BJ (cell line): Measurements from ENCODE around the gene TMC3. TPM values are rescaled to one million over a fixed set of nuclear protein-coding genes. Genes with fewer than 3 reads are reported as not detected.
"Not testable (repeated sequence)": the region's sequence is repeated elsewhere in the genome, so short reads cannot be mapped to it uniquely, and the experiment has no call there.

Experiments
- CTCF ChIA-PET: fragments of 350-600 bp; formaldehyde crosslinking; extraction: SDS; loops from one replicate; lab custom pipeline; 2021; ENCODE audit warnings: antibody characterized with exemption, inconsistent platforms; lab: Yijun Ruan, JAX
- POLR2A ChIA-PET: fragments of 300-600 bp; sonication (Branson Sonifier 250); formaldehyde crosslinking; extraction: SDS; loops from one replicate; lab custom pipeline; 2021; ENCODE audit warnings: antibody characterized with exemption; lab: Charles Lee
- DNase-seq: peaks from one replicate; pipeline ENCODE4 v3.0.0-alpha.2; 2011; ENCODE audit warnings: low read depth
- H3K27me3 ChIP-seq: 2 replicates; pipeline ENCODE4 v1.6.0; 2011; ENCODE audit warnings: low read length; ENCODE audit not compliant: control insufficient read depth, insufficient read depth
- H3K36me3 ChIP-seq: 2 replicates; pipeline ENCODE4 v1.5.1; 2011; ENCODE audit warnings: low read length; ENCODE audit not compliant: control insufficient read depth, insufficient read depth
- H3K4me3 ChIP-seq: 2 replicates; pipeline ENCODE4 v1.5.1; 2011; ENCODE audit warnings: low read depth, mild to moderate bottlenecking, control low read depth, low read length
- CTCF ChIP-seq: IDR thresholded peaks from 2 replicates; pipeline ENCODE4 v1.5.1; 2011; ENCODE audit warnings: low read depth, mild to moderate bottlenecking, control low read depth, inconsistent platforms, low read length, moderate library complexity; ENCODE audit not compliant: insufficient read depth
- polyA minus RNA-seq: library from RNA; depleted of rRNA, polyadenylated mRNA; stranded (reverse); fragments of >200 nt; gene quantifications from 2 replicates; pipeline ENCODE4 v1.2.3, GENCODE V29; 2011; rRNA and poly(A)+ RNA removed
- polyA plus RNA-seq: library from polyadenylated mRNA; depleted of rRNA; stranded (reverse); fragments of >200 nt; gene quantifications from 2 replicates; pipeline ENCODE4 v1.2.3, GENCODE V29; 2011; rRNA removed

TMC3 gene
- polyA plus RNA-seq = not detected in 2 replicates
- not detected in 2 replicates for polyA minus RNA-seq

- no peak within 1 kb of the TSS for H3K4me3 ChIP-seq
- H3K27me3 ChIP-seq = 0 out of 2 replicates have a peak, but pooled peaks cover 3% of the 10 kb centered on the region
- TF ChIP-seq CTCF = no peak
- DNase-seq = no peak
- no peaks in the 10 kb centered on the region for H3K36me3 ChIP-seq
- ChIA-PET CTCF (interaction anchor here (0.6 kb wide), 1 partner anchor 16 kb away, joined by 3 read pairs; no protein-coding TSS in a partner anchor), POLR2A (no interaction called here)
These were observed at the start of gene TMC3 for GRCh38 chr15:81373775-81374395. TSS of gene TMC3 (minus strand) at chr15:81374213. CDS start at chr15:81374077, 136 bp downstream.

- ChIA-PET POLR2A (no interaction called here), CTCF (interaction anchor here (1.3 kb wide), 1 partner anchor 11 kb away, joined by 3 read pairs; no protein-coding TSS in a partner anchor)
- TF ChIP-seq CTCF = no peak
- no peak for DNase-seq
- H3K36me3 ChIP-seq = no peaks in the 10 kb centered on the region
- no peaks in the 10 kb centered on the region for H3K27me3 ChIP-seq
- no peak overlapping the region for H3K4me3 ChIP-seq
These were observed 47.4 kb upstream of the TMC3 start for GRCh38 chr15:81421461-81421860.

- CTCF ChIA-PET = no interaction called here
- POLR2A ChIA-PET = no interaction called here
- DNase-seq = no peak
These were observed 45.4 kb upstream of the TMC3 start for GRCh38 chr15:81419332-81419943.

GRCh38 chr15:81418891-81419290 is 44.9 kb upstream of the TMC3 start:
- H3K27me3 ChIP-seq = no peaks in the 10 kb centered on the region
- DNase-seq = no peak
- no peak overlapping the region for H3K4me3 ChIP-seq
- TF ChIP-seq CTCF = no peak
- POLR2A ChIA-PET = no interaction called here
- CTCF ChIA-PET = no interaction called here
- no peaks in the 10 kb centered on the region for H3K36me3 ChIP-seq

More at GRCh38 chr15:81419332-81419943, 45.4 kb upstream of the TMC3 start:
- no peak for TF ChIP-seq CTCF
- H3K27me3 ChIP-seq = no peaks in the 10 kb centered on the region
- H3K4me3 ChIP-seq = no peak overlapping the region
- no peaks in the 10 kb centered on the region for H3K36me3 ChIP-seq

- Histone ChIP-seq H3K27me3 (no peaks in the 10 kb centered on the region), H3K36me3 (no peaks in the 10 kb centered on the region), H3K4me3 (no peak overlapping the region)
- ChIA-PET CTCF (no interaction called here), POLR2A (no interaction called here)
- no peak for TF ChIP-seq CTCF
- DNase-seq = no peak
These were observed 44.4 kb upstream of the TMC3 start for GRCh38 chr15:81418444-81418843.

- DNase-seq, H3K27me3 ChIP-seq, H3K36me3 ChIP-seq, H3K4me3 ChIP-seq, POLR2A ChIA-PET: not testable (repeated sequence)
- CTCF ChIA-PET = interaction anchor here (0.6 to 1.1 kb wide), 2 partner anchors 14 to 44 kb away, joined by 3 to 5 read pairs; no protein-coding TSS in a partner anchor
These were observed 40.4 kb upstream of the TMC3 start for GRCh38 chr15:81414274-81414968.
